GM21825 (cell line): ENCODE measurements around the gene RABEPK.
A peak's percentile ranks its signal among the peaks of the same experiment; 100 is the strongest.
"Not testable (repeated sequence)": the region's sequence is repeated elsewhere in the genome, so short reads cannot be mapped to it uniquely, and the experiment has no call there.

Experiments
- ATAC-seq: cut with Tn5 transposase; IDR thresholded peaks from one replicate; pipeline ENCODE4 v1.9.1; 2021; ENCODE audit warnings: mild to moderate bottlenecking, moderate library complexity; ENCODE audit not compliant: unreplicated experiment

RABEPK gene

DNA sequence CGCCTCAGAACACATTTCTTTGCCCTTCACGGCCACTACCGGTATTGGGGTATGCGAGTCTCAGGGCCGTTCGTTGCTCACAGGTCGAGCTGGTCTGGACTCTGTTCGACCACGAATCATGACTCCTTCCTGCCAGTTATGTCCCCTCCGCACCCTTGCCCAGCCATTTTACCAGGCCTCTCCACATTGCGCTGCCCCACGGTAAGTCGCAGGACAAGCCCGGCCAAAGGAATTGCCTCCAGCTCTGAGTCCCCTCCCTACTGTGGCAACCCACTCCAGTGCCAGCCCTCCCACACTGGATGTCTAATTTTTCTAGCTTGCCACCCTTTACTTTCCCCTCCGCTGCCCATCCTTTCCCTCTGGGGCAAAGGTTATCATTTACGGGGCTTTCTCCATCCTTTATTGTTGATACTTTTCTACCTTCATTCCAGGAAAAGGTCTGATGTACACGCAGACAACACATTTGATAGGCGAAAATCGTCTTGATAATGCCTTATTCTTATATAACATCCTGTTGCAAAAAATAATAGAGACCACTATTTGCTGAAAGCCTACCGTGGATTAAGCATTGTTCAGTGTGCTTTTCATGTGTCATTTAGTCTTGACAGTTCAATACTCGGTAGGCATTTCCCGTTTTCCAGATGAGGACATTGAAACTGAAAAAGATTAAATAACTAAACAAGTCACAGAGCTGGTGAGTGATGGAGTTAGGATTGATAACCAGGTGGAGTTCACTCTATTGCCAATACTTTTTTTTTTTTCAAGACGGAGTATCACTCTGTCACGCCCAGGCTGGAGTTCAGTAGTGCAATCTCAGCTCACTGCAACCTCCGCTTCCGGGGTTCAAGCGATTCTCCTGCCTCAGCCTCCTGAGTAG, 41.8 kb downstream of the RABEPK start:
- ATAC-seq: peak; percentile 4

DNA sequence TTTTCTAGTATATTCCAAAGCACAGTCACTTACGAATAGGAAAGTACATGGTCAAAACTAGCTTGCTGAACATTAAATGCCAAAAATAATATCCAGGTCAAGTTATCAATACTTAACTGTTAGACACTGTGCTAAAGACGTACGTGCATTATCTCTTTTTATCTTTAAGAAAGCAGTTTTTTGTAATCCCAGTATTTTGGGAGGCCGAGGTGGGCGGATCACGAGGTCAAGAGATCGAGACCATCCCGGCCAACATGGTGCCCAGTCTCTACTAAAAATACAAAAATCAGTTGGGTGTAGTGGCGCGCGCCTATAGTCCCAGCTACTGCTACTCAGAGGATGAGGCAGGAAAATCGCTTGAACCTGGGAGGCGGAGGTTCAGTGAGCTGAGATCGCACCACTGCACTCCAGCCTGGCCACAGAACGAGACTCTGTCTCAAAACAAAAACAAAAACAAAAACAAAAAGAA, 43.5 kb downstream of the RABEPK start:
- ATAC-seq: no peak

DNA sequence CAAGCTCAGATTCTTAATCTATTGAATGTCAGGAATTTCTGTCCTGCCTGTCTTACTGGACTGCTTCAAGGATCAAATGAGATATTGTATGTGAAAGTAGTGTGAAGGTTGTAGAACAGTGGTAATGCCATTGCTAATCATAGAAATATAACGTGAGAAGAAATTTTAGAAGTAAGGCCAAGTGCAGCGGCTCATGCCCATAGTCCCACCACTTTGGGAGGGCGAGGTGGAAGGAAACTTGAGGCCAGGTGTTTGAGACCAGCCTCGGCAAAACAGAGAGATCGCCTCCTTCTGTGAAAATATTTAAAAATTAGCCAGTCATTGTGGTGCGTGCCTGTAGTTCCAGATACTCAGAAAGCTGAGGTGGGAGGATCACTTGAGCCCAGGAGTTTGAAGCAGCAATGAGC, 45.9 kb downstream of the RABEPK start:
- no peak for ATAC-seq

DNA sequence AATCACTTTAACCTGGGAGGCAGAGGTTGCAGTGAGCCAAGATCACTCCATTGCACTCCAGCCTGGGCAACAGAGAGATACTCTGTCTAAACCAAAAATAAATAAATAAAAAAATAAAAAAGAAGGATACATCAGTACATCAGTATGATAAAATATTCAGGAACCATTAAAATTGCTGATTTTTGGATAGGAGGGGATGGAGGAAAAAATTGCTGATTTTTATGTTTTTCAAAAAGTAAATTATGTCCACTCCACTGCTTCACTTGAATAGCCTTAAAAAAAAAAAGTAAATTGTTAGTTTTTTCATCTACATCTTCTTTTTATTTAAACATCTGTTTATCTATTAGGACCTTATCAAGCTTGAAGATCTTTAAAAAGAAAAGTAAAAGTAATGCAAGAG, 53.9 kb downstream of the RABEPK start:
- ATAC-seq: no peak

DNA sequence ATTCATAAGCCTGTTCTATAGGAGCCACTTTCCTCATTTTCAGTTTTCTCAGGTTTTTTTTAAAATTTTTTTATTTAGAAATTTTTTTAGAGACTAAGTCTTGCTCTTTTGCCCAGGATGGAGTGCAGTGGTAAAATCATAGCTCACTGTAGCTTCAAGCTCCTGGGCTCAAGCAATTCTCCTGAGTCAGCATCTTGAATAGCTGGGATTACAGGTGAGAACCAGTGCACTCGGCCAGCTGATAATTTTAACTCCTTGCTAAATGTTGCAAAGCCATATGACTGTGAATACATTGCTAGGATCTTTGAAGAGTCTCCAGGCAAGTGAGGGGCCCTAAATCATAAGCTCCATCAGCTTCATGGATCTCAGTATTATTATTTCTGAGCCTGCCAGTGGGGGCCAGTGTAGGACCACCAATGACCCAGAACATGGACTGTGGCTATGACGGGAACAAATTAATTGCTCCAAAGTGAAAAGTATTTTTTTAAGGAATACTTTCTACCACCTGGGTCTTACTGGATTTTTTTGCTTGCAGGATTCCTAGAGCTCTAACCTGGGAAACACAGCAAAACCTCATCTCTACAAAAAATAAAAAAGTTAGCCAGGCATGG, 55.5 kb downstream of the RABEPK start:
- ATAC-seq: no peak

DNA sequence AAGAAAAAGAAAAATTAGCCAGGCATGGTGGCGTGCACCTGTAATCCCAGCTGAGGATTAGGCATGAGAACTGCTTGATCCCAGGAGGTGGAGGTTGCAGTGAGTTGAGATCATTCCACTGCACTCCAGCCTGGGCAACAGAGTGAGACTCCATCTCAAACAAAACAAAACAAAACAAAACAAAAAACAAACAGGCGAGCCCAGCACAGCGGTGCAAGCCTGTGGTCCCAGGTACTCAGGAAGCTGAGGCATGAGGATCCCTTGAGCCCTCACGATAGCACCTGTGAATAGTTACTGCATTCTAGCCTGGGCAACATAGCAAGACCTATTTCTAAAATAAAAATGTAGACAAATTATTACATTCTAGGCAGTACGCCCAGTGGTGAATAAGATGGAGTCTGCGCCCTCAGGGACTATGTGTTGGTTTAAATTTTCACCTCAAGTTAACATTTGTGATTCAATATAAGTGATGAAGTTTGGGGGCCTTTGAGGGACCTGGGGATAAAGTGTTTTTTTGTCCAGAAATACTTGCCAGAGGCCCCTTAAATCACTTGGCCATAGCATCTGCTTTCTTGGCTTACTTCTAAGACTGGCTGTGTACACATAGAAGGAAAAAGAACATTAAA, 57.9 kb downstream of the RABEPK start:
- ATAC-seq: no peak

DNA sequence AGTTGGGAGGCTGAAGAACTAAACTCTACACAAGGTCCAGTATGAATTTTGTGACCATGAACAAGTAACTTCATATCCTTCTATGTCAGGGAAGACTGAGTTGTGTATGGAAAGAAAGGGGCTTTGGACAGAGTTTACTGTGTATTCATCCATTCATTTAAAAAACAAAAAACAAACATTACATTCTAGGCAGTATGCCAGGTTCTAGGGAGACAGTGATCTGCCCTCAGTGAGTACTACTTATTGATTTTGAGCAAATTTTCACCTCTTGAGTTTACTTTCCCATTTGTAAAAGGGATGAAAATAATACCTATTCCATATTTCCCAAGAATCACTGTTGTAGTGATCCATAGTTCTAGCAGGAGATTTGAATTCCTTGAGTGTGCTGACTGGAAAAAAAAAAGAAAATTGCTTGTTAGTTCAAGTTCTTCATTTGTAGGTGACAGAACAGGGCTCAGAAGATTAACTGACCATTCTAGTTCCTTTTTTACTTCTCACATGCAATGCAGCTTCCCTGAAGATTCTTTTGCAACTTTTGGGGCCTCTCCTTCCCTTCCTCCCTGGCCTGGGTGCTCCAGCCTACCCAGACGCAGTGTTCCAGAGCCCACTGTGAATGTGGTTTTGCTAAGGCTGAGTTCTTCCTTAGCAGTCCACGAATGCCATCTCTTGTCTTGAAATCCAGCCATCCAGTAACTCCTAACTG, 58.6 kb downstream of the RABEPK start:
- no peak for ATAC-seq

DNA sequence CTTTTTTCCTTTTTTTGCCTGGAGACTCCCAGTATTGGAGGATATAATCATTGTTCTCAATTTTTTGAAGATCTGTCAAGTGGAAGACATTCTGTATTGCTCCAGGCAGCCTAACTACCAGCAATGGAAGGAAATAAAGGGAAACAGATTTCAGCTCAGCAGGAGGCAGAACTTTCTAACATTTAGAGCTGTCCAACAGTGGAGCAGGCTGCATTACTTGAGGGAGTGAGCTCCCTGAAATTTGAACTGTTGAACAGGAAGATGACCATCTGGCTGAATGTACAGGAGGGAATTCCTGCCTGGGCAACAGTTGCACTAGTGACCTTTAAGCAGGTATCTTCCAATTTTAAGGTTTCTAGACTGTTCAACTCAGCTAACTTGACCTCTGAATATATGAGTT, 60.2 kb downstream of the RABEPK start:
- no peak for ATAC-seq

DNA sequence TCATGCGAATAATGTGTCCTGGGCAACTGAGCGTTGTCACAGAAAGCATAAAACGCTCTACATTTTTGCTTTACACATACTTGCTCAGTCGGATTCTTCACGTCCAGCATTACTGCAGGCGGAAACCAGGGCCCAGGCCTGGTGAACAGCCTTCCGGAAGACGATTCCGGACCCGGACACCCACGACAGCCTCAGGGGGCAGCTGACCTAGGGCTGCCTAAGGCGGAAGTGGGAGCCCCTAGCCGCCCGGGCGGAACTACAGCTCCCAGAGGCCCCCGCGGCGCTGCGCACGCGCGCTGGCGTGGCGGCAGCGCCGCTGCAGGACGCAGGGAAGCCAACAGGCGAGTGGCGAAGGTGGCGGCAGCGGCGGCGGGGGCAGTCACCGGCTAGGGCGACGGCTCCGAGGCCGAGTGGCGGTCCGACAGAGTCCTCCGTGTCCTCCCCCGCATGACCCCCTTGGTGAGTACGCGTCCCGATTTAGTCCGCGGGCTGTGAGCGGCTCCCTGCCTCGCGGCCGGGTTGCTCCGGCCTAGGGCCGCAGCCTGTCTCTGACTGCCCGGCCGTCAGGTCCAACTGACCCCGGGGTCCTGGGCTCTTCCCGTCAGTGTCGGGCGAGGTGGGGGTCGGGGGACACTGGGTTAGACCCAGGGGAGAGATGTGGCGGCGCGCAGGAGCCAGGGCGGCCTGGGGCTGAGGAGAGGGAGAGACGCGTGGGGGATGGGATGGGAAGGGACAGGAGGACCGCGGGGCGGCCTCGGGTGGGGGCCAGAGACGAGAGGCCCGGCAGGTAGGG, 61.4 kb downstream of the RABEPK start, which contains the start of gene GAPVD1:
GAPVD1 (plus strand) TSS at position 326 of the 793 bp plus-strand sequence. CDS start 37,096 bp downstream, outside the sequence.
- ATAC-seq: peak; percentile 93

DNA sequence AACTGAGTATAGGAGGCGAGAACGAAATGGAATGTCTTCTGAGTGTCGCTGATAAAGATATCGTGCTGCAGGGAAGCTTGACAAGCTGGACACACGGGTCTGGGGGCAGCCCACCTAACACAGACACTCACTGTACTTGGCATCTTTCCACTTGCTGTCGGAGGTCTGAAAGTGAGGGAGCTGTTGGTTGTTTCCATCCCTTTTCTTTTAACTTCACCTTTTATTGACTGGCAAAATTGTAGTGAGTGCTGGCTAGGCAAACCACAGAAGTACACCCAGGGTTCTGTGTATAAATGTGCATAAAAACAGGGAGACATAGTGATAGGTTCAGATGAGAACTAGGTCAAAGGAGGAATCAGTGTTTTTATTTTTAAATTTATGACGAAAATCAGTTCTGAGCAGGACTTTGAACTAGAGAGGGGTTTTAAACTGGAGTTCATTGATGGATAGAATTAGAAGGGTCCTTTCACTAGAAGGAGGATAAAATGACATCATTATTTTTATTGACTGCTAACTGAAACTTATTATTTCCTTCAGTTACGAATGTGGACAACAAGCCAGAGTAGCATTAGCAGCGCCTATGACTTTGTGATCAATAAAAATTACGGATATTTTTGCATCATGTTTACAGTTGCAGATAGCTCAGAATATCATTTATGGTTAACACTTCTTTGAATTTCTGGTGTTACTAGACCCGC, 62.1 kb downstream of the RABEPK start:
- ATAC-seq: no peak

DNA sequence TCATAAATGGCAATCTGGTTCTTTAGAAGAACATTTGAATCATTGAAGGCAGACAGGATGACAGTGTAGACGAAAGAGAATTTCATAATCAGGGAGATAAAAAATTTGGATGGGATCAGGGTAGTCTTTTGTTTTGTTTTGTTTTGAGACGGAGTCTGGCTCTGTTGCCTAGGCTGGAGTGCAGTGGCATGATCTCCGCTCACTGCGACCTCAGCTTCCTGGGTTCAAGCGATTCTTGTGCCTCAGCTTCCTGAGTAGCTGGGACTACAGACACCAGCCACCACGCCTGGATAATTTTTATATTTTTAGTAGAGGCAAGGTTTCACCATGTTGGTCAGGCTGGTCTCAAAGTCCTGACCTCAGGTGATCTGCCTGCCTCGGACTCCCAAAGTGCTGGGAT, 63.7 kb downstream of the RABEPK start:
- ATAC-seq: not testable (repeated sequence)

DNA sequence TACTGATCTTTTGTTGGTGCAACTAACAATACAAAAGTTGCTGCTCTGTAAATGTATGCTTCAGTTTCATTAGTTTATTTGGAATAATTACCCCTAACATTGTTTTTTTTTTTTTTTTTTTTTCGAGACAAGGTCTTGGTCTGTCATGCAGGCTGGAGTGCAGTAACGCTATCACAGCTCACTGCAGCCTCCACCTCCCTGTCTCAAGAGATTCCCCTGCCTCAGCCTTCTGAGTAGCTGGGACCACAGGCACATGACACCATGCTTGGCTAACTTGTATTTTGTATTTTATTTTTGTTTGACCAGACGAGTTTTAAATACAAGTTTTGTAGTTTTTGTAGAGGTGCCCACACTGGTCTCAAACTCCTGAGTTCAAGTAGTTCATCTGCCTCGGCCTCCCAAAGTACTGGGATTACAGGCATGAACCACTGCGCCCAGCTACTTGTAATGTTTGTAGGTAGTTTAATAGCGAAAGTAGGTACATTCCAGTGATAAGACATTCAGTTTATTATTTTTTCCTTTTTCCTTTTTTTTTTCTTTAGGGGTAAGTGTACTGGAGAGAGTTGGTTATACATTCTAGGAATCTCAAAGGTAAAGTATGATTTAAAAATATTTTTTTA, 68.2 kb downstream of the RABEPK start:
- ATAC-seq: no peak

DNA sequence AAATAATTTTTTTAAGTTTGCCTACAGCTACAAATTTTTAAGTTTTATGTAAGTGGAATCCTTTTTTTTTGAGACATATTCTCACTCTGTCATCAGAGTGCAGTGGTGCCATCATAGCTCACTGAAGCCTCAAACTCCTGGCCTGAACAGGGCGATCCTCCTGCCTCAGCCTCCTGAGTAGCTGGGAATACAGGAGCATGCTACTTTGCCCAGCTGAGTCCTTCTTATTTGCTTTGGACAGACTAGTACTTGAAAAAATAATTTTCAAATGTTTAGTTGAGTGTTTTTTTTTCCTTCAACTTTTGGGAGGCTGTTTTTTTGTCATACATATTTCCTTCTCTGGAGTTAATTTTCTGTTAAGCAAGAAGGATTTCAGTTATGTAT, 68.7 kb downstream of the RABEPK start:
- ATAC-seq: no peak

DNA sequence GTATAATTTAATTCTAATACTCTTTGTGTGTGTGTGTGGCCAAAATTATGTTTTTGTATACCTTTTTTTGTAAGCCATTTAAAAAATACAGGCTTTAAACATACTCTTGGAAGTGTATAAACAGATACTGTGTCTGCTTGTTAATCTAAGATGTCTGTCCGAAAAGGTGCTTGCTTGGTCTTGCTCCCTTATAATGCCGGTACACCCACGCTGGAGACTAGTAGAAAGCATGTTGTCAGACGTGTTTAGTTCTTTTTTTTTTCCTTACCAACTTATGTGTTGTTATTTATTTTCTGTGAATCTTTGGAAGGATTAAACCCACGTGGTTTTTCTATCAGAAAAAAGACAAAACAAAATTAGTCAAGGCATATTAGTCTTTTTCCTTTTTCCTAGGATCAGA, 70.7 kb downstream of the RABEPK start:
- no peak for ATAC-seq

DNA sequence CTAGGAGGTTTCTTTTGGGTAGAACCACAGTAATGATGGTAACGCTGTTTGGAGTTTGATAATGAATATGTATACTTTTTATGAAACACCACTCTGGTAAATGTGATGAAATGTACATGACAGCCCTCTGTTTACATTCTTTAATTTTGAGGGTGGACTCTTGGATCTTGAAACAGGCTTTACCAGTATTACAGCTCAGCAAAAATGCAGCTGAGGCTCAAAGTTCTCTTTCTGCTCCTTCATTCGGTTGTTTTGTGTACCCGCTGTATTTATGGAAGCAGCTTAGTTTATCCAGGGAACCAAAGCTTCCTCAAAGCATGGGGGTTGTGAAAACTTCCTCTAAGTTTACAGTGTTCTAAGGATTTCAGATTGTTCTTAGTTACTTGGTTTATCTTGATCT, 72.4 kb downstream of the RABEPK start:
- no peak for ATAC-seq

DNA sequence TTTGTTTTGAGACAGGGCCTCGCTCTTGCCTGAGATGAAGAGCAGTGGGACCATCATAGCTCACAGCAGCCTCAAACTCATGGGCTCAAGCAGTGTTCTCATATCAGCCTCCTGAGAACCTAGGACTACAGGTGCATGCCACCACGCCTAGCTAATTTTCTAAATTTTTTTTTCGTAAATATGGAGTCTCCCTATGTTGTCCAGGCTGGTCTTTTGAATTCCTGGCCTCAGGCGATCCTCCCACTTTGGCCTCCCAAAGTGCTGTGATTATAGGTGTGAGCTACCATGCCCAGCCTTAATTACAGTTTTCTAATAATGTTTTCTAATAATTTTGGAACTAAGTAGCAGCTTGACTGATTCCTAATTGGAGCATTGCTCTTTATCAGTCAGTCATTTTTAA, 76.4 kb downstream of the RABEPK start:
- ATAC-seq: no peak

DNA sequence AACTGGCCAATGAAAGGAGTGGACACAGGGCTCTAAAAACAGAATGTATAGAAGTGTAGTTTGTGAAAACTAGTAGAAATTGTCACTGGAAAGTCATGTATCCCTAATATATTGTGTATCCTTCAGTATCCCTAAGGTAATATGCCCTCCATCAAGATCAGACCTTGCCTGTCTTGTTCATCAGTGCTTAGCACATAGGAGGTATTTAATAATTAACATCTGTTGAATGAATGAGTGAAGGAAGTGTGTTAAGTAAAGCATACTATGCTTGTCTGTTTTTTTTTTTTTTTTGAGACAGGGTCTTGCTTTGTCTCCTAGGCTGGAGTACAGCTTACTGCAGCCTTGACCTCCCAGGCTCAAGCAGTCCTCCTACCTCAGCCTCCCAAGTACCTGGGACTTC, 77.1 kb downstream of the RABEPK start:
- ATAC-seq: no peak

DNA sequence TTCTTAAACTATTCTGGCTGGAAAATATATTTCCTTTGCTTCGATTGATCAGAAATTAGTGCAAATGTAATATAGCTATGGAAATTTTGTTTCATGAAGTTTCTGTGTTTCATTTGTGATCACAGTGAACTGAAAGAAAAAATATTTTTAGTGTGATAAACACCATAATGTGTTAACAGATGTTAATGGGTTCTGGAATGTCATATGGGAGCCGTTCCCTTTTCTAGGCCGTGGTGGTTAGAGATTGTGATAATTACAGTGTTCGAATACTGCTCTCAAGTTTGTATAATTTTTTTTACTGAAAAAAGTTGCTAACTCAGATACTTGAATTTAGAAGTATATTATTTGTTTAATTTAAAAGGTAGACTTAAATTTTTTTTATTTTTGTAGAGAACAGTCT, 80.6 kb downstream of the RABEPK start:
- no peak for ATAC-seq
